22Rv1 (cell line): ENCODE measurements around the gene RCL1.

Experiments
- ZFX ChIP-seq: fragments of 450-650 bp; IDR thresholded peaks from 2 replicates; pipeline ENCODE4 v1.6.1; 2017; ENCODE audit warnings: antibody characterized with exemption, borderline replicate concordance
- TF ChIP-seq, protein P1 (sequence below): fragments of 450-650 bp; IDR thresholded peaks from 2 replicates; pipeline ENCODE4 v1.5.1; 2017; ENCODE audit warnings: mild to moderate bottlenecking

DNA sequence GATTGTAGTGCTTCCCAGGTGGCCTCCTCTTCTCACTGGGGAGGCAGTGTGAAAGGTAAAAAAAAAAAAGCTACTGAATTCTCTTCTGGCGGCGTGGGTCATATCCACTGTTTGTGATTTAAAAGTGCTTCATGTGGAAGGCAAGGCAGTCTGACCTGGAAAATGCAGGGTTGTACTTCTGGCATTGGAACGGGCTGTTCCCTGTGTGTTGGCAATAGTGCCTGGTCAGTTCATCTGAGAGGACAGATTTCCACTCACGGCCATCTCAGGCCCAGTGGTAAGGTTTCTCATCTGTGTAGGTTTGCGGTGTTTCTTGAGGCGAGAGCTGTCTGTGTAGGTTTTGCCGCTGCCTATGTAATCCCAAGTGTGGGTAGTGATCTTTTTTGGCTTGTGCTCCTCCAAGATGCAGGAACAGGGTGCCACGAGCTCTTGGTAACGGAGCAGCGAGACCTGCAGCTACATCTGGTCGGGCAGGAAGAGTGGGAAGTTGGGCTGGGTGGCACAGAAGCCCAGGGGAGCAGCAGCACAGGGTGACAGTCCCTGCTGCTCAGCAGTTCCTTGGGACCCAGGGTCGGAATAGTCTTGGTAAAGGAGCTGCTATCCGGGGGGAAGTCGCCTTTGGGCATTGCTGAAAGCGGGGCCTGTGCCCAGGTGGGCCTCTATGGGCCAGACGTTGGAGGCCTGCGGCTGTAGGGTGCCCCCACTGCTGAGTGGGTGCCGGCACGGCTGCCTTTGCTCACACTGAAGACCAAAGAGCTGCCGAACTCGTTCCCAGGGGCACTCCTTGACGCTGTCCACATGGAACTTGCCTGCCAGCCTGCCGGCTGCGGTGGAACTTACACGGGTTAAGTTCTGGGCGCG, 11.2 kb downstream of the RCL1 start:
- TF ChIP-seq, protein P1, sequence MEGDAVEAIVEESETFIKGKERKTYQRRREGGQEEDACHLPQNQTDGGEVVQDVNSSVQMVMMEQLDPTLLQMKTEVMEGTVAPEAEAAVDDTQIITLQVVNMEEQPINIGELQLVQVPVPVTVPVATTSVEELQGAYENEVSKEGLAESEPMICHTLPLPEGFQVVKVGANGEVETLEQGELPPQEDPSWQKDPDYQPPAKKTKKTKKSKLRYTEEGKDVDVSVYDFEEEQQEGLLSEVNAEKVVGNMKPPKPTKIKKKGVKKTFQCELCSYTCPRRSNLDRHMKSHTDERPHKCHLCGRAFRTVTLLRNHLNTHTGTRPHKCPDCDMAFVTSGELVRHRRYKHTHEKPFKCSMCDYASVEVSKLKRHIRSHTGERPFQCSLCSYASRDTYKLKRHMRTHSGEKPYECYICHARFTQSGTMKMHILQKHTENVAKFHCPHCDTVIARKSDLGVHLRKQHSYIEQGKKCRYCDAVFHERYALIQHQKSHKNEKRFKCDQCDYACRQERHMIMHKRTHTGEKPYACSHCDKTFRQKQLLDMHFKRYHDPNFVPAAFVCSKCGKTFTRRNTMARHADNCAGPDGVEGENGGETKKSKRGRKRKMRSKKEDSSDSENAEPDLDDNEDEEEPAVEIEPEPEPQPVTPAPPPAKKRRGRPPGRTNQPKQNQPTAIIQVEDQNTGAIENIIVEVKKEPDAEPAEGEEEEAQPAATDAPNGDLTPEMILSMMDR, result no peak
- no peak for TF ChIP-seq ZFX
